WERI-Rb-1 (cell line): Measurements from ENCODE around the gene OR2Y1.
"Not testable (repeated sequence)": the region's sequence is repeated elsewhere in the genome, so short reads cannot be mapped to it uniquely, and the experiment has no call there.

Experiments used
- DNase-seq: peaks from one replicate; pipeline ENCODE4 v3.0.0-alpha.2; 2020
- H3K27ac ChIP-seq: fragments of 250-450 bp; sonication (Bioruptor Pico); 2 replicates; pipeline ENCODE4 v1.5.1; 2020; ENCODE audit warnings: mild to moderate bottlenecking, moderate library complexity
- H3K27me3 ChIP-seq: fragments of 250-450 bp; sonication (Bioruptor Pico); 2 replicates; pipeline ENCODE4 v1.5.1; 2021; ENCODE audit warnings: mild to moderate bottlenecking, low read depth, moderate library complexity; ENCODE audit not compliant: insufficient read depth, severe bottlenecking
- H3K36me3 ChIP-seq: fragments of 250-450 bp; sonication (Bioruptor Pico); 2 replicates; pipeline ENCODE4 v1.5.1; 2020; ENCODE audit warnings: mild to moderate bottlenecking, moderate library complexity
- H3K4me3 ChIP-seq: 2 replicates; pipeline ENCODE4 v1.5.1; 2011; ENCODE audit warnings: low read depth, mild to moderate bottlenecking, control low read depth, low read length
- H3K9me3 ChIP-seq: fragments of 250-450 bp; sonication (Bioruptor Pico); 2 replicates; pipeline ENCODE4 v1.5.1; 2021; ENCODE audit warnings: mild to moderate bottlenecking, moderate library complexity; ENCODE audit not compliant: severe bottlenecking
- CTCF ChIP-seq: IDR thresholded peaks from 2 replicates; pipeline ENCODE4 v1.5.1; 2011; ENCODE audit warnings: low read depth, mild to moderate bottlenecking, control low read depth, inconsistent platforms, low read length

OR2Y1 gene

GRCh38 chr5:180744253-180744652 is 4.4 kb upstream of the OR2Y1 start:
- H3K27ac ChIP-seq = no peak overlapping the region
- no peak overlapping the region for H3K4me3 ChIP-seq
- TF ChIP-seq CTCF = no peak
- no peaks in the 10 kb centered on the region for H3K9me3 ChIP-seq
- H3K27me3 ChIP-seq = peaks cover 24% of the 10 kb centered on the region
- no peaks in the 10 kb centered on the region for H3K36me3 ChIP-seq
- no peak for DNase-seq

GRCh38 chr5:180742727-180743126 is 2.9 kb upstream of the OR2Y1 start:
- Histone ChIP-seq H3K27me3 (peaks cover 19% of the 10 kb centered on the region), H3K36me3 (no peaks in the 10 kb centered on the region), H3K4me3 (no peak overlapping the region), H3K9me3 (no peaks in the 10 kb centered on the region), H3K27ac (no peak overlapping the region)
- no peak for DNase-seq
- TF ChIP-seq CTCF = no peak

- H3K36me3 ChIP-seq = not testable (repeated sequence)
Measured at GRCh38 chr5:180740953-180741352, 1.1 kb upstream of the OR2Y1 start.

GRCh38 chr5:180739271-180739670 is 587 bp downstream of the OR2Y1 start:
- H3K27ac ChIP-seq = no peak overlapping the region
- H3K27me3 ChIP-seq = peaks cover 11% of the 10 kb centered on the region
- no peaks in the 10 kb centered on the region for H3K9me3 ChIP-seq
- no peak overlapping the region for H3K4me3 ChIP-seq
- no peaks in the 10 kb centered on the region for H3K36me3 ChIP-seq
- no peak for DNase-seq
- TF ChIP-seq CTCF = no peak

More at GRCh38 chr5:180740953-180741352, 1.1 kb upstream of the OR2Y1 start:
- not testable (repeated sequence) for H3K9me3 ChIP-seq, DNase-seq, H3K27ac ChIP-seq, H3K4me3 ChIP-seq
- H3K27me3 ChIP-seq = peaks cover 19% of the 10 kb centered on the region

- Histone ChIP-seq H3K9me3 (no peaks in the 10 kb centered on the region), H3K4me3 (no peak overlapping the region), H3K27ac (no peak overlapping the region), H3K36me3 (no peaks in the 10 kb centered on the region), H3K27me3 (peaks cover 2% of the 10 kb centered on the region)
- no peak for TF ChIP-seq CTCF
- no peak for DNase-seq
Measured at GRCh38 chr5:180736536-180736935, 3.3 kb downstream of the OR2Y1 start.

GRCh38 chr5:180724944-180725343 is 14.9 kb downstream of the OR2Y1 start:
- TF ChIP-seq CTCF = no peak
- no peaks in the 10 kb centered on the region for H3K36me3 ChIP-seq
- no peak overlapping the region for H3K27ac ChIP-seq
- H3K27me3 ChIP-seq = no peaks in the 10 kb centered on the region
- no peaks in the 10 kb centered on the region for H3K9me3 ChIP-seq
- no peak overlapping the region for H3K4me3 ChIP-seq
- no peak for DNase-seq
